ENCODE results near the gene CDH13. TPM values are rescaled to one million over a fixed set of nuclear protein-coding genes. Genes with fewer than 3 reads are reported as not detected.
A peak's percentile ranks its signal among the peaks of the same experiment; 100 is the strongest.

The CDH13 gene
- total RNA-seq, 1 donor from 2014 or later: 45.1 TPM

- no peaks in the 10 kb centered on the region for H3K36me3 Mint-ChIP-seq (ENCODE audit: low read depth)
- H3K27ac Mint-ChIP-seq (ENCODE audit: unreplicated experiment): no peak overlapping the region
- H3K27me3 Mint-ChIP-seq (ENCODE audit: low read depth): no peaks in the 10 kb centered on the region
- peaks cover 6% of the 10 kb centered on the region for H3K9me3 Mint-ChIP-seq (ENCODE audit: low read depth)
- H3K4me1 Mint-ChIP-seq (ENCODE audit: low read depth): no peaks in the 10 kb centered on the region
- DNase-seq (ENCODE audit: low spot score): no peak
- TF ChIP-seq, protein P1, sequence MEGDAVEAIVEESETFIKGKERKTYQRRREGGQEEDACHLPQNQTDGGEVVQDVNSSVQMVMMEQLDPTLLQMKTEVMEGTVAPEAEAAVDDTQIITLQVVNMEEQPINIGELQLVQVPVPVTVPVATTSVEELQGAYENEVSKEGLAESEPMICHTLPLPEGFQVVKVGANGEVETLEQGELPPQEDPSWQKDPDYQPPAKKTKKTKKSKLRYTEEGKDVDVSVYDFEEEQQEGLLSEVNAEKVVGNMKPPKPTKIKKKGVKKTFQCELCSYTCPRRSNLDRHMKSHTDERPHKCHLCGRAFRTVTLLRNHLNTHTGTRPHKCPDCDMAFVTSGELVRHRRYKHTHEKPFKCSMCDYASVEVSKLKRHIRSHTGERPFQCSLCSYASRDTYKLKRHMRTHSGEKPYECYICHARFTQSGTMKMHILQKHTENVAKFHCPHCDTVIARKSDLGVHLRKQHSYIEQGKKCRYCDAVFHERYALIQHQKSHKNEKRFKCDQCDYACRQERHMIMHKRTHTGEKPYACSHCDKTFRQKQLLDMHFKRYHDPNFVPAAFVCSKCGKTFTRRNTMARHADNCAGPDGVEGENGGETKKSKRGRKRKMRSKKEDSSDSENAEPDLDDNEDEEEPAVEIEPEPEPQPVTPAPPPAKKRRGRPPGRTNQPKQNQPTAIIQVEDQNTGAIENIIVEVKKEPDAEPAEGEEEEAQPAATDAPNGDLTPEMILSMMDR (IDR thresholded peaks at IDR 0.05): no peak
- H3K4me3 Mint-ChIP-seq (ENCODE audit: unreplicated experiment): no peak overlapping the region
Observed at GRCh38 chr16:82967424-82967823, 340.7 kb downstream of the CDH13 start.

GRCh38 chr16:82971126-82971525 lies 344.4 kb downstream of the CDH13 start:
- H3K36me3 Mint-ChIP-seq (ENCODE audit: low read depth): no peaks in the 10 kb centered on the region
- no peak overlapping the region for H3K27ac Mint-ChIP-seq (ENCODE audit: unreplicated experiment)
- H3K4me1 Mint-ChIP-seq (ENCODE audit: low read depth): no peaks in the 10 kb centered on the region
- no peak for DNase-seq (ENCODE audit: low spot score)
- no peak overlapping the region for H3K4me3 Mint-ChIP-seq (ENCODE audit: unreplicated experiment)
- H3K9me3 Mint-ChIP-seq (ENCODE audit: low read depth): peaks cover 6% of the 10 kb centered on the region
- TF ChIP-seq, protein P1 (IDR thresholded peaks at IDR 0.05): no peak
- no peaks in the 10 kb centered on the region for H3K27me3 Mint-ChIP-seq (ENCODE audit: low read depth)

GRCh38 chr16:82972331-82972919 lies 345.7 kb downstream of the CDH13 start:
- TF ChIP-seq, protein P1 (IDR thresholded peaks at IDR 0.05): no peak
- no peaks in the 10 kb centered on the region for H3K36me3 Mint-ChIP-seq (ENCODE audit: low read depth)
- no peaks in the 10 kb centered on the region for H3K27me3 Mint-ChIP-seq (ENCODE audit: low read depth)
- peaks cover 6% of the 10 kb centered on the region for H3K9me3 Mint-ChIP-seq (ENCODE audit: low read depth)
- H3K4me1 Mint-ChIP-seq (ENCODE audit: low read depth): no peaks in the 10 kb centered on the region
- no peak overlapping the region for H3K4me3 Mint-ChIP-seq (ENCODE audit: unreplicated experiment)
- H3K27ac Mint-ChIP-seq (ENCODE audit: unreplicated experiment): no peak overlapping the region
- DNase-seq (ENCODE audit: low spot score): no peak

- Mint-ChIP-seq H3K36me3 (ENCODE audit: low read depth) (no peaks in the 10 kb centered on the region), H3K27me3 (ENCODE audit: low read depth) (no peaks in the 10 kb centered on the region), H3K27ac (ENCODE audit: unreplicated experiment) (peak overlapping the region; percentile 55), H3K4me1 (ENCODE audit: low read depth) (peaks cover 20% of the 10 kb centered on the region), H3K9me3 (ENCODE audit: low read depth) (peaks cover 9% of the 10 kb centered on the region), H3K4me3 (ENCODE audit: unreplicated experiment) (no peak overlapping the region)
- TF ChIP-seq, protein P1 (IDR thresholded peaks at IDR 0.05): no peak
- DNase-seq (ENCODE audit: low spot score): no peak
Observed at GRCh38 chr16:82979406-82980111, 352.8 kb downstream of the CDH13 start.

GRCh38 chr16:82980810-82981209 lies 354.0 kb downstream of the CDH13 start:
- Mint-ChIP-seq H3K27ac (ENCODE audit: unreplicated experiment) (no peak overlapping the region), H3K27me3 (ENCODE audit: low read depth) (no peaks in the 10 kb centered on the region), H3K4me1 (ENCODE audit: low read depth) (peaks cover 20% of the 10 kb centered on the region), H3K4me3 (ENCODE audit: unreplicated experiment) (no peak overlapping the region), H3K9me3 (ENCODE audit: low read depth) (peaks cover 9% of the 10 kb centered on the region), H3K36me3 (ENCODE audit: low read depth) (no peaks in the 10 kb centered on the region)
- TF ChIP-seq, protein P1 (IDR thresholded peaks at IDR 0.05): no peak
- no peak for DNase-seq (ENCODE audit: low spot score)
